Stimulated activated CD8-positive, alpha-beta memory T cell treated with anti-CD3 and anti-CD28 coated beads, Interleukin-4, amount 100 ng/mL, for 1 hour (primary cell): Measurements from ENCODE around the gene TBC1D2B.
"Not testable (repeated sequence)": the region's sequence is repeated elsewhere in the genome, so short reads cannot be mapped to it uniquely, and the experiment has no call there.

Experiments
- DNase-seq, 2 donors: peaks; one replicate each; pipeline ENCODE4 v3.0.0-alpha.2; 2020; ENCODE audit warnings: low read depth in 2 of 2, low spot score in 1 of 2

TBC1D2B gene

DNA sequence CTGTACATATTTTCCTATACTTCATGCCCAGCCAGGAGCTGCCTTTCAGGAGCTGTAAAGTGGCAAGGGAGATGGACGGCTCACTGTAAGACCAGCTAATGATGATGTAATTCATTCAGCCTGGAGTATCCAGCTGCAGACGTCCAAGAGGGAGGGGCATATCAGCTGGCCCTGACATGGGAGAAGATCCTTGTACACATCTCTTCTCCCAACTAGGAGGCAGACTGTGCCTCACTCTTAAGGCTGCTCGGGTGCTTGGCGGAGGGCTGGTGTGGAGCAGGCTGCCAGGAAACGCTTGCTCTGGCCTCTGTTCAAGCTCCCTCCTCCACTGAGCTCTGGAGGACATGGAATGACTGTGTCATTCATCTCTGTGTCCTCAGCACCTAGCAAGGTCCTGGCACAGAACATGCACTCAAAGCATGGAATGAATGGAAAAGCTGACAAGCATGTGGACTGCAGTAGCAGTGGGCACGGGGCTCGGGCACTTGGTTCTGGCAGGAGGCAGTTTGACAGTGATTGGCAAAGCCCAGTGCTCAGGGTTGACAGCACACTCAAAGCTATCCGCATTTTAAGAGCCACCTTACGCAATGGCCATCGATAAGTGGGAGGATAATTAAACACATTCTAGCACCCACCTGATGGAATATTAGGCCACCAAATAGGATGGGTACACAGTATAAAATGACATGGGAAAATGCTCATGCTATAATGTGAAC is 72.4 kb downstream of the TBC1D2B start:
- no peak for DNase-seq

DNA sequence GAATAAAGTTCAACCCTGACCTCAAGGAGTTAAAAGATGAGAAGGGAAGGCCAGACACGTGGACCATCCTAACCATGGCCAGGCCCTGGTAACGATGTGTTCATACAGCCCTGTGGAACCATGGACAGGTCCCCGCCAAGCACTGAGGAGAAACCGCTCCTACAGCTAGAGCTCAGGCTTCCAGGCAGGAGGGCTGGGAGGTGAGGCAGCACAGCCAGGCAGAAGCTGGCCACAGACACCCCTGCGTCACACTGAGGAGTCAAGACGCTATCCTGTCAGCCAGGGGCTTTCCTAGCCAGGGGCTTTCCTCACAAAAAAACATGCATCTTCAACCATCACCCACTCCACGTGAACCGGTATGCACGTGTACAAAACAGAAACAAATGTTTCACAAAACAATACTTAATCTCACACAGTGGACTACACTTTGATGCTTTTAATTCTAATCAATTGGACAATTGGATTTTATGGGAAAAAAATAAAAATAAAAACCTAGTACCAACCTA is 73.2 kb downstream of the TBC1D2B start:
- DNase-seq, result no peak

DNA sequence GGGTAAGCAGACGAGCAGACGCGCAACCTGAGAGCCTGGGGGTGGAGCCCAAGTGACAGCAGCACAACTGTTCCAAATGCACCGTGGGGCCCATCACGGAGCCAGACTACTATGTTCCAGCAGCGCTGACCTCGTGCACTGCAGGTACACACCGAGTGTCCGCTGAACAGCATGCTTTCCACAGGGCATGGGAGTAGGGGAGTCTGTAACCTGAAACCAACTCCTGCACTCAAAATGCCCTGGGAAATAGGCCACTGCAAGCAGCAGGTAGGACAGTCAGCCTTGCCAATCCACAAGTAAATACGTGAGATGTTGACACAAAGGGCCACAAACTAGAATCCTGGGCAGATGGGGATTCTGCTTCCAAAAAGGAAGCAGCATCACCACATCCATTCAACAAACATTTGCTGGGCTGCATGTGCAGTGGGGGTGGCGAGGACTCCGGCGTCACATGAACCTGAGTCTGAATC is 73.9 kb downstream of the TBC1D2B start:
- no peak for DNase-seq

DNA sequence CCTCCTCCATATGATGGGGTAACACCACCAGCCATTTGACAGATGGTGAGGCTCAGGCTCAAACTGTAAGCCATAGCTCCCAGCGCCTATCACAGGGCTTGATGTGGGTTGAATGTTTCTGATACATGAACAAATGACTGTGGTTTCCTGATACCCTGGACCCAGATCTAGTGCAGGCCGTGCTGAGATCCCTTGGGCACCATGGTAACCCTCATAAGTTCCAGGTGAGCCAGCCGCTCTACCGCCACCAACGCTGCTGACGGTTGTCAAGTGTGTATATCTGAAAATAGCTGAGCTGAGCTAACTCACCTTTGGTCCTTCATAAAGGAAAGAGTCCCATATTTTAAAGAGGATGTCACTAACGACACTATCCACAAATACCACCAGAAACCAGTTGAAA is 74.5 kb downstream of the TBC1D2B start:
- no peak for DNase-seq

DNA sequence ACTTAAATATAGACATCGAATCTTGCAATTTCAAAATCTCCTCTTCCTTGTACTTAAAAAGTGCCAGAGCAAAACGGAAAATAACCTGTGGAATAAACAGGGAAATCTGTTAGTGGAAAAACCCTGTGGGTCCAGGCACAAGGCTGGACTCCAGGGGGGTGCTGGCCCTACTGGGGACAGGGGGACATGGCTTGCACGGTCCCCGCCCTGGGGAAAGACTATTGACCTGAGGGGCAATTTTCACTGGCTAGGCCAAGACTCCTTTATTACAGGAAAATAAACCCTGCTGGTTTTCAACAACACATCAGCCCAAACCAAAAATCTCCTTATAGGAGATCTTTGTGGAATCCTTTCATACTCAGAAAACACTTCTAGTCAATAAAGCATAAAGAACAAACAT is 75.9 kb downstream of the TBC1D2B start:
- no peak for DNase-seq

DNA sequence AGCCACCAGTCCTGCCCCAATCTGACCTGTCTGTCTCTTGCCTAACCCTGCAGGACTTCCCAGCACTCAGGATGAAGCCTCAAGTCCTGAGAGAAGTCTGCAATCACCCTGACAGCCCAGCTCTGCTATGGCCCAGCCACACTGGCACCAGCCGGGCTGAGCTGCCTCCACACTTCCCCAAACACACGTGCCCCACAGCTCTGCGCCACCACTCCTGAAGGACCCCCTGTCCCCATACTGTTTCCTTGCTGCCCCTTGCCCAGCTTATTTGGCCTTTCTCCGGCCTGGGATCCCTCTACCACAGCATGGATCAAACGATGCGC is 76.6 kb downstream of the TBC1D2B start:
- no peak for DNase-seq

DNA sequence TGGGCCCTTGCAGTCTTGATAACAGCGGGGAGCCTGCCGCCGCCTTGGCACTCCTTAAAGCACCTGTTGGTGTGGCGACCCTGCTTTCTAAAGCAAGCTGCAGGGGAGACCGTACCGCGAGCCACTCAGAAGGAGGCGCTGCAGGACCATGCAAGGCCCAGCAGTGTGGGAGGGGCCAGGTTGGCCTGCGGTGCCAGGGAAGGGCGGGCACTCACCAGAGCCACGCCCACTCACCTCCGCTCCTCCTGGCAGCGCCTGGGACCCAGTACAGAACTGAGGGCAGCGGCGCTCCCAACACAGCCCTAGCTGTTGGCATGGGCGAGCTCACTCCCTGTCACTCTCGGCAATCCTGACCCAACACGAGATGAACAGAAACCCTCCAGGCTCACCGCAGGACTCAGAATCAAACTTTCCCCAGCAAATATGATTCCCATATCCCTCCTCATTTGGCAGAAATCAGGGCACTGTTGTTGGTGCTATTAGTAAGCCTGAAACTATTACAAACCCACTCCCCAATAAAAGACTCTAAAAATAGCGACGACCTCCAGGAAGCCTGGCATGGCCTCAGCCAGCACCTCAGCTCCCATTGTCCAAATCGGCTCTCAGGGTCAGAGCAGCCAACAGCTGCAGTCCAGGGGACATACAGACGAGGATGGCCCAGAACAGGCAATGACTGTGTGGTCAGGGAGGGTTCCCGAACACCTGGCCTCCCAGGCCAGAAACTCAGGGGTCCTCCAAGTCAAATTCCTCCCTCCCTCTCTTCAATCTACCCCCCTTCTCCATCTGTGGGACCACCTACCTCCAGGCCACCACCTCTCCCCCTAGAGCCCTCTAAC is 77.2 kb downstream of the TBC1D2B start:
- DNase-seq, result peak; percentile 34 to 65

DNA sequence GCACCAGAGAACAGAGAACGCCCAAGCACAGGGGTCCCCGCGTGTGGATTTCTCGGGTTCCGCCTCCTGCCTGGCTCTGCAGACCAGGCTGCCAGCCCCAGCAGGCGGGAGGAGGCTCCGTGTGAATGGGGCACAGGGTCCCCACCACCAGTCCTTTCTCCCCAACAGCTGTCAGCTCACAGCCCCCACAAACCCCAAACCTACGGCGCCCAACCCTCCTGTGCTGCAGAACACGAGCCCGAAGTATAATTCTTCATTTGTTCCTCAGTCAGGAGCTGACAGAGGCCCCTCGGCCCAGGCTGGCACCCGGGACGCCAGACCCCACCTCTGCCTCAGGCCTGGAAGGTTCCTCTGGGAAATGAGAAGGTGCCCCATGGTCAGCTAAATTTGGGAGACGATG is 78.0 kb downstream of the TBC1D2B start:
- no peak for DNase-seq

DNA sequence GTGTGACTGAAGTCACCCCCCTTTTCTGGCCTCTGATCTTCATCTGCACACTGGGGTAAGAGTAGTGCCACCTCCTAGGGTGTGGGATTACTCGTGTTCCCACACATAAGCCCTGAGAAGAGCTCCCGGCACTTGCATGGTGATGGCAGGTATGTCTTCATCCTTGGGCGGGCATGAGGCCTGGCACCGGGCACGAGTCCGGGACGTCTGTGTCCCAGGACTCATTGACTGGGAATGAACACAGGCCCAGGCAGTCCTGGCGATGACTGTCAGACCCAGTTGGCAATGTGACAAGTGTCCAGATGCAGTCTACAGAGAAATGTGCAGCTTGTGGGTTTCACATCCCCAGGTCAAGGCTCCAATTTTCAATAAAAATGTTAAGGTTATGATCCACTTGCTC is 78.9 kb downstream of the TBC1D2B start:
- DNase-seq, result no peak

DNA sequence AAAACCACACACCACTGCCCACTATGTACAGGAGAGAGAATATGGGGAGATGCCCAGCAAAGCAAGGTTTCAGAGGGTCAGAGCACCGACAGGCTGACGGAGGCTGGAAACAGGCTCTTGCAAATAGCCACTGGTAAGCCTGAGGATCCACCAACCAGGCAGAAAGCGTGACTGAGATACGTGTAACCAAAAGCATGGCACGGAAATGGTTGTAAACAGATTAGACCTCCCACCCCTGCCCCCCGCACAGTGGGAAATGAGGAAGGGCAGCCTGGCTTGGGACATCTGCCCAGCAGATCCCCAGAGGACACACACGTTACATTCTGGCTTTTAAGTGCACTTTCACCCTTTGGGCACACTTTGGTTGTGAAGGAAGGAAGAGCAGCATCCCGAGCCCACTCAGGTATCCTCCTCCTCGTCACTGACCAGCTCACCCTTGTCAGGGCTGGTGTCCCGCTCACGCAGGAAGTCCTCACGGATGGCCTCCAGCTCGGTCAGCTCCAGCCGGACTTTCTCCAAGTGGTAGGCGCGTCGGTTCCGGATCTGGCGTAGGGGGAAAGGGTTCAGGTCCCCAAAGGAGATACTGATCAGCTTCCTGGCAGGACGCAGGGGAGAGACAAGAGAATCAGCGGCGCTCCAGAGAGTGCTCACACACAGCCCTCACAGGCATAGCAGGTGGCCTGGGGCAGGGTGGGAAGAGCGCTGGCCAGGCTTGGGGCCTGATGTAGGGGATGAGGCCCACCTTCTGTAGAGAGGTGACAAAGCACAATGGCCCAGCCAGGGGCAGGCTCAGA is 79.6 kb downstream of the TBC1D2B start:
- not testable (repeated sequence) for DNase-seq

DNA sequence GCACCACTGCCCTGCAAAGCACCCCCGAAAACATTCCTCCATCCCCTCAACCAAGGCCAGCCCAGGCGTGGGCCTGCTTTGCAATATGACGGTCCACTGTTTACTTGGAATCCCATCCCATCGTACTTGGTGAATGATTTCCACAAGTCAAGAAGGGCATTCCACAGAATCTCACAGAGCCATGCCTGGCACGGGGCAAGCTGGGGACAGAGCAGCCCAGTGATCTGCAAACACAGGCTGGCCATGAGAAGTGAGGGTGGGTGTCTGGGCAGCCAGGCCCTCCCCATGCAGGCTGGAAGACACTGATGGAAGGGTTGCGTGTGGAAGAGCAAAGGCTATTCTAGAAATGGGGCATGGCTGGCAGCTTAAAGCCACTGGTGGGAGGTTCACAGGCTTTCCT is 80.3 kb downstream of the TBC1D2B start:
- DNase-seq, result not testable (repeated sequence)

DNA sequence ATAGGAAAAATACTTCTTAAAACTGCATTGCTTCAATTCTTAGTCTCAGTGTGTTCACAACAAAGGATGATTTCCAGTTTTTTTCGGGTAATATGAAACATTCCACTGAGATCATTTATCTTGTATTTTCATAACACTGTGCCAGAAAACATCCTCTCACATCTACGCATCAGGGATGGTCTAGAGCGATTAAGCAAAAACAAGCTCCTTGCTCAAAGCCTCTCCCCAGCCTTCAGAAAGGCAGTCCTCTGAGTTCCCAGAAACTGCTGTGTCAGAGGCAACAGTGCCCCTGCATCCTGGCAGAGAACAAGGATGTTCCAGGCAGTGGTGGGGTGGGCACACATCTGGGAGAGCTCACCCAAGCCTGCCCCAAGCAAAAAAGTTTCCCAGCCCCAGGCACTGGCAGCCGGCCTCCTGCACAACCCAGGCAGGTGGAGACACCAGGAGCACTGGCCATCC is 80.8 kb downstream of the TBC1D2B start:
- DNase-seq, result not testable (repeated sequence)

DNA sequence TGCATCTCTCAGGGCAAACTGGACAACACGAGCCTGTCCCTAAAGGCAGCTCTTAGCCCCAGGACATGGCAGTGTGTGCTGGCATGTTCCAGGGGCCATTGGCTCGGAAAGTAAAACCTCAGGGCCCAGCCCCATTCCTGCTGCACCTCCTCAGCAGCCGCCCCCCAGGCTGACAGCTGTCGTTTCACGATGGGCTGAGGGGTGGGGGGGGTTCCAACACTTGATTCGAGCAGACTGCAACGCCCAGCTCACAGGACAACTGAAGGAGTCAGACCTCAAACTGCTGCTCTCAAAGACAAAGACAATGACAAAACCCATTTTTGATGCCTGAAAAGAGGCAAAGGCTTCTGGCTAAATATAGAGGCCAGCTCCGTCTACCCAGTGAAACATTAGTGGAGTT is 81.3 kb downstream of the TBC1D2B start:
- not testable (repeated sequence) for DNase-seq

DNA sequence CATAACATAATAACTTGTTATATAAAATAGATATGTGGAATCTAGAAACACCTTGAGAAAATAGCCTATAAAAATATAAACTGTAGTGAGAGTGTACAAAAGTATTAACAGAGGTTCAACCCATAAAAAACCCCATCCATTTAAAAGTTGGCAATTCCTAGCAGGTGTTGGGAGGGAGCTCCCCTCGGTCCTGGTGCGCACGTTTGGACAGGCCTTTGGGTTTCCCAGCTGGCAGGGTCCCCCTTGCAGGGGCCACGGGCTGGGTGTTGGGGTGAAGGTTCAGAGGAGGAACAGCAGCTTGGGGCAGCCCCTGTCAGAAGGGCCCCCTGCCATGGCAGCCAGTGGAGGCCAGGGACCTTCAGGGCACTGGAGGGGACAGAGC is 82.0 kb downstream of the TBC1D2B start:
- not testable (repeated sequence) for DNase-seq

DNA sequence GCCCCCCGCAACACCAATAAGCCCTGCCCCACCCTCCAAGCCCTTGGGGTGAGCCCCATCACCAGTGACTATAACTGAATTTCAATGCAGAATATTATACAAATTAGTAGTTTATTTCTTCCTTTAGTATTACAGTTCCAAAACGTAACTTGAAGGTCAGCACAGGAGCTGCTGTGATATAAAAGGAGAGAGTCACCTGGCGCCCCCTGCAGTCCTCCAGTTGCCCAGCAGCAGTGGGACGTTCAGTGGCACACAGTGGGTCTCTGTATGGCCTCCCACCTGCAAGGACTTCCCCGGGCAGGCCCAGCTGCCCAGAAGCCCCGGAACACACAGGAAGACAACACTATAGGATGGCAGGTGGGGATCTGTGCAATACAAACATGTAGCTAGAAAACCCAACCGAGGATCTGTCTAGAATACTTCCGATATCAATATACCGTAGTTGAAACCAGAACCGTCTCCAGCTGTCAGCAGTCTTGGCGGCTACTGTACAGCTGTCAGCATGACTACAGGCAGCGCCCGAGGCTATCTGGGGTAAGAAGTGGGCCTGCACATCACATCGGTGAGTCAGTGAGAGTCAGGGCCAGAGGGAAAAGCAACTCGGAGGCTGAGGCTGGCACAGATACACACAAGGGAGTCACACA is 82.5 kb downstream of the TBC1D2B start:
- not testable (repeated sequence) for DNase-seq

DNA sequence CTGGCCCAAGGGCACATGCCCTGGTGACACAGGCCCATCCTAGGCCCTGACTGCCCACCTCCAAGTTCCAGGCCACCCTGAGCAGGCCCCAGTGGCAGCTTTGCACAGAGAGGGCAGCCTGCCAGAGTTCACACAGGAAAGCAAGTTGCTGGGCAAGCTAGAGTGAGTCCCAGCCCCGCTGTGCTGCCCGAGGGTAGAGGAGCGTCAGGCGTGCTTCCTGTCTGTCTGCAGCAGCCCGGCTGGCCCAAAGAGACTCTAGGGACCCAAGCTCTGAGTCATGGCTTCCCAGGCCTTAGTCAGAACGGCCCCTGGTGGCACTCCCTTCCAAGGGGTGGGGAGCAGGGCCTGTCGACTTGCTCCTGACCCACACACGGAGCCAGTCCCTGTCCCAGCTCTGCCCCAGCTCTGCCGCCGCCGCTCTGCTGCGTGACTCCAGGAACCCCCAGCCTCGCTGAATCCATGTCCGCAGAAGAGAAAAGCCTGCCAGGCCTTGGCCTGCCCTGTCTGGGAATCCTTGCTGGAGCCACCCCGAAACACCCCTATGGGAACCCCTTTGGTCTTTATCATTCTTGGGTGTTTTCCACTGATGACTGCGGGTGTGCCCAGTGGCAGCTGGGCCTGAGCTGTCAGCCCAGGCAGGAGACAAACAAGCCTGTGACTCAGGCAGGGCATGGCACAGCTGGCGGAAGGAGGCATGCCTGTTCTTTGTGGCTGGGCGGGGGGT is 83.4 kb downstream of the TBC1D2B start:
- DNase-seq, result not testable (repeated sequence)

DNA sequence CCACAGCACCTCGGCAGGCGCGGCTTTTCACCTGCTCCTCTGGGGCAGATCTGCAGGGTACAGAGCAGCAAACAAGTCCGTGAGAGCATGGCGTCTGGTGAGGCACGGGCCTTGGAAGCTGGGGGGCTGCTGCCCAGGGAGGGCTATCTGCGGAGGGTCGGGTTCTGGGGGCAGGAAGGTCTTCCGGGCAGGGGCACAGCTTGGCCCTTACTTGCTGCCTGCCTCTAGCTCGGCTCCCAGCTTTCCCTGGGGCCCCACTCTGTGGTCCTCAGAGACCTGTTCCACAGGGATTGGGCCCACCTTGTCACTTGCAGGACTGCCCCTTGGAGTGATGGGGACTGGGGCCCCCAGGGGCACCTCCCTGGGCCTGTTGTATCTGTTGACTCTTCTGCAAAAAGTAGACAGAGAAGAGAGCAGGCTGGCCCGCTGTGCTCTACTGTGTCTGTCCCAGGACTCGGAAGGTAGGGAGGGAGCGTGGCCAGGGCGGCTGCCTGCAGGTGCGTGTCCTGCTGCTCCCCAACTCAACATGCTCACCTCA is 84.1 kb downstream of the TBC1D2B start:
- no peak for DNase-seq

DNA sequence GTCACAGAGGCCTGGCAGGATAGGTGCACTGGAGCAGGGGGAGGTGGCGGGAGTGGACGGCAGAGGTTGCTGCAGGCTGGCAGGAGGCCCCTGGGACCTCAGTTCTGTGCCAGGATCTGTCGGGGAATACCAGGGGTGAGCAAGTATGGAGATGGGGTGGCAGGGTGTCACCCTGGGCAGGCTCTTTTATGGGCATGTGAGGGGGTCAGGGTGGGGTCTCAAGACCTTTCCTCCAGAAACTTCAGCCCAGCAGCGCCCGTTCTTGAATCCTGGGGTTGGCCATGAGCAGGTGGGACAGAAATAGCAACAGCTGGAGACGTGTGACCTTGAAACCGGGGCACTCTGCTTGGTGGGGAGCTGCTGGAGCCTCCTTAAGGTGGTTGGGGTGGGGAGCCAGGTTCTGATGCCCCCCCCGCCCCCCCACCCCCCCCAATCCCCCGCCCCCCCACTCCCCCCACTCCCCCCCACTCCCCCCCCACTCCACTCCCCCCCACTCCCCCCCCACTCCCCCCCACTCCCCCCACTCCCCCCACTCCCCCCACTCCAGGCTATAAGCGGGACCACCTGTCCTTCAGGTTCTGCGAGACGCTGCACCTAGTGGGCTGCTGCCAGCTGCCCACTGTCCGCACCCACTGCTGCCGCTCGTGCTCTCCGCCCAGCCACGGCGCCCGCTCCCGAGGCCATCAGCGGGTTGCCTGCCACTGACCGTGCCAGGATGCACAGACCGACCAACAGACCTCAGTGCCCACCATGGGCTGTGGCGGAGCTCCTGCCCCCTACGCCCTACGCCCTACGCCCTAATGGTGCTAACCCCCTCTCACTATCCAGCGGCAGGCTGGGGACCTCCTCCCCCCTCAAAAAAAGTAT is 84.9 kb downstream of the TBC1D2B start:
- no peak for DNase-seq

DNA sequence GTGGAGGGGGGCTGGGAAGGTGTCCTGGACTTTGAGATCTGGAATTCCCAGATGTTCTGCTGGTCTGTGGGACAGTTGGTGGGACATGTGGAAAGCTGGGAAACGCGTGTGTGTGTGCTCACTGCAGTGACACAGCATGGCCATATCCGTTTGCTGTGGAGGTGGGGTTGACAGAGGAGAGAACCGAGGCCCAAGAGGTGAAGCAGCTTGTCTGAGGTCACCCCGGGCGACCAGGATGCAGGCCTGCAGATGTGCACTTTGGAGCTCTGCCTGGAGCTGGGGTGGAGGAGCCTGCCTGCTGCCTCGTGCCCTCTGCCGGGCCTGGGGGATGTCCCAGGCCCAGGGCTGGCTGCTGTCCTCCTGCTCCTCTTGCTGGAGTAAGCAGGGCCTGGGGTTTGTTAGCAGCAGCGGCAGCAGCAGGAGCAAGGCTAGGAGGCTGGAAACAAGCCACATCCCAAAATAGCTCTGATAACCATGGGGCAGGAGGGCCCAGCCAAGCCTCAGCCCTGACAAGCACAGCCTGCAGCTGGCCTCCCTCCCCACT is 85.8 kb downstream of the TBC1D2B start:
- DNase-seq, result not testable (repeated sequence)
